HAP-1 (cell line): ENCODE measurements around the gene SPDYC.
"Not testable (repeated sequence)": the region's sequence is repeated elsewhere in the genome, so short reads cannot be mapped to it uniquely, and the experiment has no call there.

Experiments used
- DNase-seq, 2 experiments: peaks; one replicate each; pipeline ENCODE4 v3.0.0-alpha.2; 2016 to 2020; ENCODE audit warnings: low spot score in 2 of 2
- H3K27me3 ChIP-seq: fragments of 250-450 bp; sonication (Bioruptor Pico); 2 replicates; pipeline ENCODE4 v1.5.1; 2020; ENCODE audit warnings: low read depth, mild to moderate bottlenecking, moderate library complexity
- H3K36me3 ChIP-seq: fragments of 250-450 bp; sonication (Bioruptor Pico); replicated peaks from 2 replicates; pipeline ENCODE4 v1.5.1; 2020; ENCODE audit warnings: mild to moderate bottlenecking
- H3K4me1 ChIP-seq: fragments of 250-450 bp; sonication (Bioruptor Pico); 2 replicates; pipeline ENCODE4 v1.5.1; 2020; ENCODE audit warnings: mild to moderate bottlenecking
- H3K4me3 ChIP-seq: fragments of 250-450 bp; sonication (Bioruptor Pico); 2 replicates; pipeline ENCODE4 v1.5.1; 2020; ENCODE audit warnings: mild to moderate bottlenecking, moderate library complexity
- H3K9me3 ChIP-seq: fragments of 250-450 bp; sonication (Bioruptor Pico); 2 replicates; pipeline ENCODE4 v1.5.1; 2020; ENCODE audit warnings: mild to moderate bottlenecking, moderate library complexity
- in situ Hi-C: fragments of 300-500 bp; cut with MboI; formaldehyde crosslinking; loops from 3 replicates; pipeline ENCODE4 v1.14.3; 2020; ENCODE audit warnings: low sequenced_read_pairs, inconsistent platforms, mixed read lengths

Gene SPDYC

GRCh38 chr11:65147352-65148075, 22.5 kb upstream of the SPDYC start:
- no peak for DNase-seq
- Histone ChIP-seq H3K4me1 (no peaks in the 10 kb centered on the region), H3K4me3 (no peak overlapping the region), H3K36me3 (no peaks in the 10 kb centered on the region), H3K27me3 (peaks cover 4% of the 10 kb centered on the region; the same call in 1 of the 2 replicates), H3K9me3 (no peaks in the 10 kb centered on the region)
- in situ Hi-C loops = no loop called here

- Histone ChIP-seq H3K4me1 (no peaks in the 10 kb centered on the region), H3K27me3 (peaks cover 5% of the 10 kb centered on the region; the same call in 1 of the 2 replicates)
Measured at GRCh38 chr11:65148657-65149056, 21.4 kb upstream of the SPDYC start.

GRCh38 chr11:65150131-65150508, 19.9 kb upstream of the SPDYC start:
- DNase-seq, H3K27me3 ChIP-seq, H3K36me3 ChIP-seq, H3K9me3 ChIP-seq, in situ Hi-C loops, H3K4me1 ChIP-seq, H3K4me3 ChIP-seq: not testable (repeated sequence)

More at GRCh38 chr11:65148657-65149056, 21.4 kb upstream of the SPDYC start:
- in situ Hi-C loops = no loop called here
- Histone ChIP-seq H3K9me3 (no peaks in the 10 kb centered on the region), H3K4me3 (no peak overlapping the region), H3K36me3 (no peaks in the 10 kb centered on the region)
- DNase-seq = no peak

GRCh38 chr11:65150509-65151299, 19.3 kb upstream of the SPDYC start:
- Histone ChIP-seq H3K4me3 (no peak overlapping the region), H3K9me3 (no peaks in the 10 kb centered on the region; the same call in 1 of the 2 replicates), H3K4me1 (no peaks in the 10 kb centered on the region), H3K27me3 (peaks cover 5% of the 10 kb centered on the region; the same call in 1 of the 2 replicates), H3K36me3 (no peaks in the 10 kb centered on the region)
- in situ Hi-C loops = no loop called here
- DNase-seq = peak in 1 of 2 experiments; percentile 42

- no peaks in the 10 kb centered on the region for H3K4me1 ChIP-seq
- in situ Hi-C loops = no loop called here
- no peaks in the 10 kb centered on the region; the same call in 1 of the 2 replicates for H3K9me3 ChIP-seq
- H3K4me3 ChIP-seq = no peak overlapping the region
- H3K36me3 ChIP-seq = no peaks in the 10 kb centered on the region
- peaks cover 5% of the 10 kb centered on the region; the same call in 1 of the 2 replicates for H3K27me3 ChIP-seq
- no peak for DNase-seq
Measured at GRCh38 chr11:65151331-65151899, 18.6 kb upstream of the SPDYC start.

- Histone ChIP-seq H3K4me3 (no peak overlapping the region), H3K27me3 (peaks cover 5% of the 10 kb centered on the region; the same call in 1 of the 2 replicates), H3K36me3 (no peaks in the 10 kb centered on the region), H3K4me1 (no peaks in the 10 kb centered on the region), H3K9me3 (no peaks in the 10 kb centered on the region; the same call in 1 of the 2 replicates)
- in situ Hi-C loops = no loop called here
- no peak for DNase-seq
Measured at GRCh38 chr11:65152122-65152521, 17.9 kb upstream of the SPDYC start.

GRCh38 chr11:65156256-65156655, 13.8 kb upstream of the SPDYC start:
- Histone ChIP-seq H3K9me3 (no peaks in the 10 kb centered on the region; the same call in 1 of the 2 replicates), H3K4me1 (no peaks in the 10 kb centered on the region), H3K36me3 (no peaks in the 10 kb centered on the region), H3K27me3 (peaks cover 5% of the 10 kb centered on the region; the same call in 1 of the 2 replicates), H3K4me3 (no peak overlapping the region)
- no peak for DNase-seq
- in situ Hi-C loops = no loop called here

- H3K4me1 ChIP-seq = no peaks in the 10 kb centered on the region
Measured at GRCh38 chr11:65156926-65157325, 13.1 kb upstream of the SPDYC start.

GRCh38 chr11:65157336-65157735, 12.7 kb upstream of the SPDYC start:
- H3K9me3 ChIP-seq = no peaks in the 10 kb centered on the region; the same call in 1 of the 2 replicates
- no peak for DNase-seq
- in situ Hi-C loops = no loop called here
- H3K36me3 ChIP-seq = no peaks in the 10 kb centered on the region
- H3K4me1 ChIP-seq = no peaks in the 10 kb centered on the region
- no peak overlapping the region for H3K4me3 ChIP-seq
- H3K27me3 ChIP-seq = peaks cover 2% of the 10 kb centered on the region; the same call in 1 of the 2 replicates

More at GRCh38 chr11:65156926-65157325, 13.1 kb upstream of the SPDYC start:
- in situ Hi-C loops = no loop called here
- Histone ChIP-seq H3K27me3 (peaks cover 5% of the 10 kb centered on the region; the same call in 1 of the 2 replicates), H3K36me3 (no peaks in the 10 kb centered on the region), H3K4me3 (no peak overlapping the region), H3K9me3 (no peaks in the 10 kb centered on the region; the same call in 1 of the 2 replicates)
- DNase-seq = no peak

GRCh38 chr11:65159012-65159411, 11.0 kb upstream of the SPDYC start:
- Histone ChIP-seq H3K36me3 (no peaks in the 10 kb centered on the region), H3K4me3 (no peak overlapping the region), H3K4me1 (no peaks in the 10 kb centered on the region), H3K27me3 (no peaks in the 10 kb centered on the region), H3K9me3 (no peaks in the 10 kb centered on the region; the same call in 1 of the 2 replicates)
- no peak for DNase-seq
- in situ Hi-C loops = no loop called here

- Histone ChIP-seq H3K4me3 (no peak overlapping the region), H3K36me3 (no peaks in the 10 kb centered on the region), H3K4me1 (no peaks in the 10 kb centered on the region), H3K9me3 (no peaks in the 10 kb centered on the region), H3K27me3 (no peaks in the 10 kb centered on the region)
- DNase-seq = no peak
- in situ Hi-C loops = no loop called here
Measured at GRCh38 chr11:65160643-65161042, 9.4 kb upstream of the SPDYC start.

GRCh38 chr11:65163684-65164083, 6.3 kb upstream of the SPDYC start:
- in situ Hi-C loops = no loop called here
- Histone ChIP-seq H3K4me1 (no peaks in the 10 kb centered on the region), H3K9me3 (no peaks in the 10 kb centered on the region), H3K27me3 (no peaks in the 10 kb centered on the region), H3K4me3 (no peak overlapping the region), H3K36me3 (no peaks in the 10 kb centered on the region)
- DNase-seq = no peak

GRCh38 chr11:65165410-65166317, 4.4 kb upstream of the SPDYC start:
- no peaks in the 10 kb centered on the region for H3K9me3 ChIP-seq
- in situ Hi-C loops = no loop called here
- no peak for DNase-seq
- H3K4me1 ChIP-seq = no peaks in the 10 kb centered on the region
- H3K36me3 ChIP-seq = no peaks in the 10 kb centered on the region
- no peaks in the 10 kb centered on the region for H3K27me3 ChIP-seq
- H3K4me3 ChIP-seq = no peak overlapping the region
